ENCODE results near the gene KCNK13.
"Not testable (repeated sequence)": the region's sequence is repeated elsewhere in the genome, so short reads cannot be mapped to it uniquely, and the experiment has no call there.

The KCNK13 gene

DNA sequence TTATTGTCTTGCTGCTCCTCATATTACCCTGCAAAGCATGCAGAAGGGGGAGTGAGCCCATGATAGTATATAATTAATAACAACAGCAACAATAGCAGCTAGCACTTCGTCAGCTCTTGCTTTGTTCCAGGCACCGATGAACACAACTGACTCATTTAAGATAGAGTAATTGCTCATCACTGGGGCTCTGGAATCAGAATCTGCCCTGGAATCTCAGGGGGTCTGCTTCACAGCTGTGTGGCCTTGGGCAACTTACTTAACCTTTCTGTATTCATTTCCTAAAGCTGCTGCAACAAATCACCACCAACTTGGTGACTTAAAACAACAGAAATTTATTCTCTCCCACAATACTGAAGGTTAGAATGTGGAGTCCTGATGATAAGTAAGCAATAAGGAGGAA, 139.6 kb downstream of the KCNK13 start:
- DNase-seq: no peak

DNA sequence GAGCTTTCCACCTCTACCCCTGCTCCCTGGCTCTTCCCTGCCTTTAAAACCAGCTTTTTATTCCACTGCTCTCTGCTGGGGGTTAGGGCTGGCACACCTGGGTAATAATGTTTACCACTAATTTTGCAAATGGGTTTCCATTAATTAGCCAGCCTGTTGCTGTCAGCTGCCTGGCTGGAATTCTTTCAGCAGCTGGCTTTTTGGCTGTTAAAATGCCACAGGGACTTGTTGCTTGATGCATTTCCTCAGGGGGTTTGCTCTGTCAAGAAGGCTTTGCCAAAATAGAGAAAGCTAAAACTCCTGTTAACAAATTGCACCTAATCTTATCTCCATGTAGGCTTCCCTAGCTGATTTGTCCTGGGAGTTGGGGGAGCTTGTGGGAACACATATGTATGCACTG, 142.7 kb downstream of the KCNK13 start:
- DNase-seq: no peak

DNA sequence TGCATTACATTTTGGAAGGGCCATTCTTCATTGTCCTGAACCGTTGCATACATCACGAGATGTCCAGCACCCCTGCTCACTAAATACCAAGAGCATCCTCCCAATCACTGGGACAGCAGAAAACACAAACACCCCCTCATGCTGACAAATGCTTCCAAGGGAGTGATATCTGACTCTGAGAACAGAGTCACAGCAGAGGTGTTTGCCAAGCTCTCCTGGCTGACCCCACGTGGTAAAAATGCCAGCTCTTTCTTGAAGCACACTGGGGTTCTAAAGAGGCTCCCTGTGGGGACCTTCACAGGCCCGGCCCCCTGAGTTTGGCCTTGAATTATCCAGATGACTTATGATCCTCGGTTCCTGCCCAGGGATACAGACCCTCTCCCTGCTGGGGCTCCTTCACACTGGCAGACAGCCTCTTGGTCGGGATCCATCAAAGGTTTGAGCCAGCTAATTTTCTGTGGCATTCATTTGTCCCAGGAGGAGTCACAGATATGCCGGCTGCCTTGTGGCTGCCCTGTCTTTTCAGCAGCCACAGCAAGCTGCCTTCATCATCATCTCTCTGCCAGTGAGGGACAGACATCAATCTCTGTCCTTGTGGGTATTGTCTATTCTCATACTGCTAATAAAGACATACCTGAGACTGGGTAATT, 151.4 kb downstream of the KCNK13 start:
- no peak for DNase-seq

GRCh38 chr14:90228478-90228877, 166.7 kb downstream of the KCNK13 start:
- DNase-seq: no peak

DNA sequence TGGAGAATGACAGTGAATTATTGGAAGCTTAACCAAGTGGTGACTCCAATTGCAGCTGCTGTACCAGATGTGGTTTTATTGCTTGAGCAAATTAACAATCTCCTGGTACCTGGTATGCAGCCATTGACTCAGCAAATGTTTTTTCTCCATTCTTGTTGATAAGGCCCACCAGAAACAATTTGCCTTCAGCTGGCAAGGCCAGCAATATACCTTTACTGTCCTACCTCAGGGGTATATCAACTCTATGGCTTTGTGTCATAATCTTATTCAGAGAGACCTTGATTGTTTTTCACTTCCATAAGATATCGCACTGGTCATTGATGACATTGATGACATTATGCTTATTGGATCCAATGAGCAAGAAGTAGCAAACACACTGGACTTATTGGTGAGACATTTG, 168.1 kb downstream of the KCNK13 start:
- not testable (repeated sequence) for DNase-seq

Data from Kasumi-1 (cell line).